Thyroid gland (tissue), 4 donors: Measurements from ENCODE around the gene WDFY2. TPM values are rescaled to one million over a fixed set of nuclear protein-coding genes. Genes with fewer than 3 reads are reported as not detected.

Experiments
- DNase-seq, 2 donors: peaks; one replicate each; pipeline ENCODE4 v3.0.0-alpha.2; 2019
- H3K27ac ChIP-seq, 3 donors: fragments of 200-600 bp; sonication (generic); 1 replicate in 2 of 3; 2 replicates in 1 of 3; pipeline ENCODE4 v1.5.1; 2016 to 2019; ENCODE audit warnings: mild to moderate bottlenecking in 1 of 3, moderate library complexity in 1 of 3
- H3K27me3 ChIP-seq: fragments of 200-600 bp; sonication (generic); one replicate; pipeline ENCODE4 v1.5.1; 2019
- H3K36me3 ChIP-seq, 2 donors: fragments of 200-600 bp; sonication (generic); one replicate each; pipeline ENCODE4 v1.5.1; 2016 to 2019
- H3K4me1 ChIP-seq, 2 donors: fragments of 200-600 bp; sonication (generic); one replicate each; pipeline ENCODE4 v1.5.1; 2017 to 2019
- H3K4me3 ChIP-seq, 3 donors: fragments of 200-600 bp; sonication (generic); replicated peaks in 1 of 3; 1 replicate in 2 of 3; 2 replicates in 1 of 3; pipeline ENCODE4 v1.5.1; 2016; ENCODE audit warnings: mild to moderate bottlenecking in 1 of 3
- H3K9me3 ChIP-seq: fragments of 200-600 bp; sonication (generic); one replicate; pipeline ENCODE4 v1.5.1; 2017
- CTCF ChIP-seq, 6 experiments: fragments of 200-600 bp in 3 of 6; fragments of 450-650 bp in 3 of 6; sonication (generic) in 3 of 6; IDR thresholded peaks; one replicate each; pipeline ENCODE4 v1.5.1; 2016 to 2019; ENCODE audit warnings: antibody characterized with exemption in 6 of 6, mild to moderate bottlenecking in 2 of 6, inconsistent platforms in 1 of 6, moderate library complexity in 1 of 6
- POLR2A ChIP-seq, 2 donors: fragments of 450-650 bp; IDR thresholded peaks; one replicate each; pipeline ENCODE4 v1.6.1; 2017; ENCODE audit warnings: antibody characterized with exemption in 2 of 2, mild to moderate bottlenecking in 2 of 2, moderate library complexity in 1 of 2
- WGBS, 2 donors: methylation state at CpG; one replicate each; pipeline ENCODE4 v1.1.5; 2017; 5-methylcytosine and 5-hydroxymethylcytosine counted together
- intact Hi-C: fragments of 100-400 bp; cut with DNase I; formaldehyde crosslinking; loops from one replicate; pipeline ENCODE4 v1.15.1; 2023
- total RNA-seq, 4 donors: library from RNA; depleted of rRNA; stranded (reverse); fragments of >200 nt; gene quantifications; one replicate each; pipeline ENCODE4 v1.2.3, GENCODE V29; 2016

The WDFY2 gene
- total RNA-seq, 4 donors from 2014 or later, result 15.8 to 23.9 (median 20.9) TPM

- DNase-seq, result no peak
- no peak overlapping the region for H3K27ac ChIP-seq
These were observed 222.3 kb downstream of the WDFY2 start for GRCh38 chr13:51806566-51806965.

GRCh38 chr13:51807041-51807440 is 222.8 kb downstream of the WDFY2 start:
- no peak for DNase-seq
- Histone ChIP-seq H3K27ac (no peak overlapping the region), H3K4me3 (no peak overlapping the region), H3K27me3 (no peaks in the 10 kb centered on the region), H3K36me3 (no peaks in the 10 kb centered on the region), H3K9me3 (no peaks in the 10 kb centered on the region), H3K4me1 (peaks cover 21 to 26% of the 10 kb centered on the region in 2 donors)
- 80 to 82% methylated on average over 5 of the region's 5 CpGs for WGBS, 2 donors
- no peak for TF ChIP-seq CTCF (IDR thresholded peaks at IDR 0.05)
- no peak for TF ChIP-seq POLR2A (IDR thresholded peaks at IDR 0.05)
- intact Hi-C loops, result loop anchor here (5.0 kb wide), 1 partner anchor 355 kb away; the partner anchor contains the start of gene INTS6

More at GRCh38 chr13:51806566-51806965, 222.3 kb downstream of the WDFY2 start:
- Histone ChIP-seq H3K4me3 (no peak overlapping the region), H3K36me3 (no peaks in the 10 kb centered on the region), H3K4me1 (peaks cover 26 to 30% of the 10 kb centered on the region in 2 donors), H3K9me3 (no peaks in the 10 kb centered on the region), H3K27me3 (no peaks in the 10 kb centered on the region)
- TF ChIP-seq CTCF (IDR thresholded peaks at IDR 0.05) (no peak), POLR2A (IDR thresholded peaks at IDR 0.05) (no peak)
- 56 to 66% methylated on average over 2 of the region's 2 CpGs for WGBS, 2 donors
- intact Hi-C loops, result loop anchor here (5.0 kb wide), 1 partner anchor 354 kb away; the partner anchor contains the start of gene INTS6

- peaks cover 9 to 11% of the 10 kb centered on the region in 2 donors for H3K4me1 ChIP-seq
- intact Hi-C loops, result loop anchor here (5.0 kb wide), 1 partner anchor 357 kb away; the partner anchor contains the start of gene INTS6
- no peak overlapping the region for H3K27ac ChIP-seq
- no peak for DNase-seq
- H3K27me3 ChIP-seq, result no peaks in the 10 kb centered on the region
- no peaks in the 10 kb centered on the region for H3K9me3 ChIP-seq
- no peak for TF ChIP-seq POLR2A (IDR thresholded peaks at IDR 0.05)
- TF ChIP-seq CTCF (IDR thresholded peaks at IDR 0.05), result no peak
- H3K4me3 ChIP-seq, result no peak overlapping the region
- no peaks in the 10 kb centered on the region for H3K36me3 ChIP-seq
These were observed 224.5 kb downstream of the WDFY2 start for GRCh38 chr13:51808811-51809210.

- no peaks in the 10 kb centered on the region for H3K9me3 ChIP-seq
- H3K27ac ChIP-seq, result no peak overlapping the region
- TF ChIP-seq POLR2A (IDR thresholded peaks at IDR 0.05) (no peak), CTCF (IDR thresholded peaks at IDR 0.05) (no peak)
- H3K36me3 ChIP-seq, result no peaks in the 10 kb centered on the region
- no peak for DNase-seq
- H3K4me1 ChIP-seq, result peaks cover 6 to 11% of the 10 kb centered on the region in 2 donors
- no peak overlapping the region for H3K4me3 ChIP-seq
- H3K27me3 ChIP-seq, result no peaks in the 10 kb centered on the region
- intact Hi-C loops, result loop anchor here (10.0 kb wide), 1 partner anchor 204 kb away; the partner anchor contains the start of genes ALG11 and ATP7B
- WGBS, 2 donors, result 77 to 81% methylated on average over 9 to 12 of the region's 12 CpGs
These were observed 226.8 kb downstream of the WDFY2 start for GRCh38 chr13:51811046-51811445.

- no peak for TF ChIP-seq POLR2A (IDR thresholded peaks at IDR 0.05)
- TF ChIP-seq CTCF (IDR thresholded peaks at IDR 0.05), result no peak
- Histone ChIP-seq H3K27me3 (no peaks in the 10 kb centered on the region), H3K27ac (no peak overlapping the region), H3K4me3 (no peak overlapping the region), H3K4me1 (peaks cover 7 to 12% of the 10 kb centered on the region in 2 donors), H3K36me3 (no peaks in the 10 kb centered on the region), H3K9me3 (no peaks in the 10 kb centered on the region)
- intact Hi-C loops, result loop anchor here (10.0 kb wide), 1 partner anchor 203 kb away; the partner anchor contains the start of genes ALG11 and ATP7B
- 42 to 48% methylated on average over 4 of the region's 4 CpGs for WGBS, 2 donors
- peak in 1 of 2 donors; percentile 27 for DNase-seq
These were observed 227.7 kb downstream of the WDFY2 start for GRCh38 chr13:51811920-51812451.
